OCI-LY7 (cell line): Measurements from ENCODE around the gene OGFRL1. TPM values are rescaled to one million over a fixed set of nuclear protein-coding genes. Genes with fewer than 3 reads are reported as not detected.

Experiments
- BruUV-seq: library from RNA; stranded (reverse); fragments of 400-500 nt; replicated peaks from 2 replicates; lab custom pipeline; 2021; lab: Mats Ljungman, UMichigan
- CTCF ChIA-PET: fragments of 300-600 bp; sonication (Branson Sonifier 250); formaldehyde crosslinking; loops from one replicate; lab custom pipeline; 2022; ENCODE audit warnings: antibody characterized with exemption; ENCODE audit not compliant: unreplicated experiment; lab: Charles Lee
- POLR2A ChIA-PET: fragments of 300-600 bp; sonication (Branson Sonifier 250); formaldehyde crosslinking; loops from one replicate; lab custom pipeline; 2022; ENCODE audit warnings: antibody characterized with exemption; lab: Charles Lee
- DNase-seq: peaks from one replicate; pipeline ENCODE4 v3.0.0-alpha.2; 2015; ENCODE audit warnings: low spot score
- H2AFZ ChIP-seq: fragments of 200-600 bp; sonication (generic), shearing (Covaris generic); 2 replicates; pipeline ENCODE4 v1.6.1; 2014; ENCODE audit warnings: mild to moderate bottlenecking, antibody characterized with exemption, low read length, moderate library complexity
- H3K27ac ChIP-seq: fragments of 200-600 bp; sonication (generic); 2 replicates; pipeline ENCODE4 v1.5.1; 2014; ENCODE audit warnings: mixed run types, low read depth, mild to moderate bottlenecking, moderate library complexity, low read length, inconsistent platforms; ENCODE audit not compliant: poor library complexity, severe bottlenecking
- H3K36me3 ChIP-seq: fragments of 200-600 bp; sonication (generic); 2 replicates; pipeline ENCODE4 v1.6.1; 2014; ENCODE audit warnings: mild to moderate bottlenecking, antibody characterized with exemption, low read length, moderate library complexity, mixed read lengths; ENCODE audit not compliant: insufficient read depth
- H3K4me1 ChIP-seq: fragments of 200-600 bp; sonication (generic); 2 replicates; pipeline ENCODE4 v1.5.1; 2014; ENCODE audit warnings: mild to moderate bottlenecking, low read length; ENCODE audit not compliant: insufficient read depth, poor library complexity, severe bottlenecking
- H3K4me2 ChIP-seq: fragments of 200-600 bp; sonication (generic); 2 replicates; pipeline ENCODE4 v1.6.1; 2014; ENCODE audit warnings: mild to moderate bottlenecking, low read length
- H3K4me3 ChIP-seq: fragments of 200-600 bp; sonication (generic); 2 replicates; pipeline ENCODE4 v1.5.1; 2014; ENCODE audit warnings: mild to moderate bottlenecking, low read depth, low read length; ENCODE audit not compliant: poor library complexity, severe bottlenecking
- H3K79me2 ChIP-seq: fragments of 200-600 bp; sonication (generic); 2 replicates; pipeline ENCODE4 v1.6.1; 2016; ENCODE audit warnings: low read depth, mild to moderate bottlenecking, low read length, moderate library complexity, mixed read lengths; ENCODE audit not compliant: insufficient read depth
- H3K9me2 ChIP-seq: fragments of 200-600 bp; sonication (generic); 2 replicates; pipeline ENCODE4 v1.6.1; 2016; ENCODE audit warnings: mild to moderate bottlenecking, low read length, mixed read lengths; ENCODE audit not compliant: insufficient read depth
- H3K9me3 ChIP-seq: fragments of 200-600 bp; sonication (generic); 2 replicates; pipeline ENCODE4 v1.6.1; 2014; ENCODE audit warnings: mild to moderate bottlenecking, mixed run types, low read length, mixed read lengths
- H4K20me1 ChIP-seq: fragments of 200-600 bp; sonication (generic); 2 replicates; pipeline ENCODE4 v1.6.1; 2014; ENCODE audit warnings: mild to moderate bottlenecking, antibody characterized with exemption, low read length, moderate library complexity, mixed read lengths; ENCODE audit not compliant: insufficient read depth
- CTCF ChIP-seq: fragments of 200-600 bp; sonication (generic); conservative IDR thresholded peaks from 2 replicates; pipeline ENCODE4 v1.5.1; 2014; ENCODE audit warnings: mild to moderate bottlenecking, antibody characterized with exemption, low read length, moderate library complexity, mixed read lengths
- EZH2phosphoT487 ChIP-seq: fragments of 200-600 bp; sonication (generic); IDR thresholded peaks from 2 replicates; pipeline ENCODE4 v1.6.1; 2018; ENCODE audit warnings: low read depth, borderline replicate concordance, mild to moderate bottlenecking, mixed run types, antibody characterized with exemption, low read length, moderate library complexity, mixed read lengths
- intact Hi-C: fragments of 100-400 bp; cut with micrococcal nuclease; formaldehyde crosslinking; loops from one replicate; pipeline ENCODE4 v1.10.0; 2022; ENCODE audit not compliant: unreplicated experiment
- total RNA-seq, 2 experiments: library from RNA; depleted of rRNA in 1 of 2; stranded (reverse); fragments of >200 nt in 1 of 2; shearing (Covaris generic) in 1 of 2; gene quantifications; 2 replicates each; pipeline ENCODE4 v1.2.3, GENCODE V29; 2014 to 2022

The OGFRL1 gene
- total RNA-seq, 2 experiments from 2014 or later = 32.9 to 33.5 TPM

DNA sequence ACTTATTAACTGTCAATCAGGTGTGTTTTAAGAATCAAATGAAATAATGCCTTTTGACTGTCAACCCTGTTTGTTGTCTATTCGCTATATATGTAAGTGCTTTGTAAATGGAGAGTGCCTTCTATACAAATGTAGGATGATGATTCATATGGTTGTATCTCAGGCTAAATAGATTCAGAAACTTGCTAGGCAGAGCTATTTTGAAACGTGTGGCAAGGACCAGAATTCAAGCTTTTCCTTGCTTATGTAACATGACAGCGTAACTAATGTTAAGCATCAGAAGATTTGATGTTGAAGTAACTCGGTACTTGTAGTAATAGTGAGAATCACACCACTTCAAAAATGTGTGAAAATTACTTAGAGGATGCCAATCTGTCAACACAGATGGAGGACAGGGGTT, 3.4 kb downstream of the OGFRL1 start:
- TF ChIP-seq EZH2phosphoT487 (no peak), CTCF (no peak)
- Histone ChIP-seq H3K9me2 (no peaks in the 10 kb centered on the region), H3K27ac (no peak overlapping the region), H3K79me2 (peaks cover 45% of the 10 kb centered on the region), H2AFZ (no peak overlapping the region), H3K4me2 (peak overlapping the region; percentile 77), H3K36me3 (peaks cover 50% of the 10 kb centered on the region), H3K4me1 (peaks cover 38% of the 10 kb centered on the region), H3K9me3 (no peaks in the 10 kb centered on the region), H3K4me3 (peak overlapping the region; percentile 82), H4K20me1 (no peaks in the 10 kb centered on the region; the same call in 1 of the 2 replicates)
- no TSS peak for BruUV-seq
- ChIA-PET CTCF (no interaction called here), POLR2A (interaction anchor here (0.6 to 1.0 kb wide), 2 partner anchors 17 to 1788 kb away, joined by 3 to 4 read pairs; no protein-coding TSS in a partner anchor)
- intact Hi-C loops = no loop called here
- no peak for DNase-seq

DNA sequence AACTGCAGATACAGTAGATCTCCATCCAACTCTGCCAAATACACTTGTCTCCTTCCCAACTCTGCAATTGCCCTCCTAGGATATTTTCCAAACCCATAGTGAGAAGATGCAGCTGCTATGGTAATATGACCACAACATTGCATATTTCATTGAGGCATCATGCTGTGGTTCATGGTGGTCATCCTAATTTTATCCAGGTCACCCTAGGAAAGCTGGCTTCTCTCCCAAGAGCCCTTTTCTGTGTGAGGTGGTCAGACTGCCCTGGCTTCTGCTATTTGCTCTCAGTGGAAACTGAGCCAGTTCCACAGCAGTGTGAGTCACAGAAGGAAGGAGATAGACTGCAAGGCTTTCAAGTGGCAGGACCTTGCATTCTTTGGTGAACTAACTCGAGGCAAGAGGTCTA, 5.5 kb downstream of the OGFRL1 start:
- intact Hi-C loops = no loop called here
- H3K36me3 ChIP-seq = peaks cover 67% of the 10 kb centered on the region
- no peak overlapping the region for H3K27ac ChIP-seq
- no peak overlapping the region for H3K4me3 ChIP-seq
- no peak overlapping the region for H3K4me2 ChIP-seq
- no TSS peak for BruUV-seq
- CTCF ChIA-PET = no interaction called here
- H2AFZ ChIP-seq = no peak overlapping the region
- no peaks in the 10 kb centered on the region for H3K9me3 ChIP-seq
- POLR2A ChIA-PET = interaction anchor here (1.4 kb wide), 1 partner anchor 43 kb away, joined by 3 read pairs; no protein-coding TSS in a partner anchor
- TF ChIP-seq CTCF (no peak), EZH2phosphoT487 (no peak)
- no peaks in the 10 kb centered on the region; the same call in 1 of the 2 replicates for H4K20me1 ChIP-seq
- no peak for DNase-seq
- peaks cover 26% of the 10 kb centered on the region for H3K4me1 ChIP-seq
- H3K9me2 ChIP-seq = no peaks in the 10 kb centered on the region
- H3K79me2 ChIP-seq = peaks cover 45% of the 10 kb centered on the region

DNA sequence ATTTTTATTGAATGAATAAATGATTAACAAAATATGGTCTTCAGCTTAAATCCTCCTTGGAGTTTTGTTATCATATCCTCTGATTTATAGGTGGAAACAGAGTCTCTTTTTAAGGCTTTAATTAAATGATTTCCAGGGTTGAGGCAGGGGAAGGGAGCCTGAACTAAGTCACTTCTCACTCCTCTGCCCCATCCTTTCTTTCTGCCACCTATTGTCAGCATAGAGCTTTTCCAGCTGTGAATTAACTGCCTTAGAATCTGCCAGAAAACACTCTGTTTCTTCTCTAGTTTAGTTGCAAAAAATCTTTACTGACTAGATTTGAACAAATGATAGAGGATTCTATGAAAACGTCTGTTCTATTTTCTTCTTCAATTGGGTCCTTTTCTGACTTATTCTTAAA, 9.8 kb downstream of the OGFRL1 start:
- Histone ChIP-seq H3K27ac (no peak overlapping the region), H3K4me3 (no peak overlapping the region), H3K9me2 (no peaks in the 10 kb centered on the region), H4K20me1 (no peaks in the 10 kb centered on the region; the same call in 1 of the 2 replicates), H3K4me2 (no peak overlapping the region), H2AFZ (no peak overlapping the region), H3K36me3 (peaks cover 90% of the 10 kb centered on the region), H3K79me2 (peaks cover 1% of the 10 kb centered on the region; the same call in 1 of the 2 replicates), H3K9me3 (no peaks in the 10 kb centered on the region), H3K4me1 (no peaks in the 10 kb centered on the region)
- TF ChIP-seq CTCF = no peak
- no peak for TF ChIP-seq EZH2phosphoT487
- intact Hi-C loops = no loop called here
- POLR2A ChIA-PET = interaction anchor here (0.5 to 1.6 kb wide), 3 partner anchors 10 to 256 kb away, joined by 3 read pairs; partner anchors contain the start of gene OGFRL1
- BruUV-seq = no TSS peak
- CTCF ChIA-PET = no interaction called here
- no peak for DNase-seq
